HepG2 (cell line): ENCODE data around the gene FKBP1C. TPM values are rescaled to one million over a fixed set of nuclear protein-coding genes. Genes with fewer than 3 reads are reported as not detected.

Experiments
- ATAC-seq: fragments of 200-7000 bp; cut with Tn5 transposase; 3 replicates; pipeline ENCODE4 v1.9.1; 2020; ENCODE audit warnings: mild to moderate bottlenecking, moderate library complexity
- BruUV-seq: library from RNA; stranded (reverse); fragments of 400-500 nt; replicated peaks from 2 replicates; lab custom pipeline; 2021; lab: Mats Ljungman, UMichigan
- CTCF ChIA-PET: fragments of 300-600 bp; formaldehyde crosslinking; extraction: SDS; loops from one replicate; lab custom pipeline; 2021; ENCODE audit warnings: low total read pairs, inconsistent platforms, low intra/inter-chr PET ratio; lab: Yijun Ruan, JAX
- POLR2A ChIA-PET: fragments of 350-600 bp; sonication (Branson Sonifier 250); formaldehyde crosslinking; loops from one replicate; lab custom pipeline; 2020; ENCODE audit warnings: antibody characterized with exemption, inconsistent platforms; lab: Yijun Ruan, JAX
- DNase-seq: peaks from one replicate; pipeline ENCODE4 v3.0.0-alpha.2; 2015; ENCODE audit warnings: low spot score
- FAIRE-seq: peaks from 3 replicates; lab custom pipeline; 2011; peaks lifted over from hg19 to GRCh38; lab: Jason Lieb, UNC
- H2AFZ ChIP-seq: one replicate; pipeline ENCODE4 v1.6.1; 2011; ENCODE audit warnings: low read length, inconsistent platforms
- H3K27ac ChIP-seq: fragments of 300-600 bp; 3 replicates; pipeline ENCODE4 v1.8.0; 2011; ENCODE audit warnings: mixed run types, mild to moderate bottlenecking, mixed read lengths, low read length, inconsistent platforms; ENCODE audit not compliant: insufficient read depth; ENCODE audit errors: extremely low read length
- H3K27me3 ChIP-seq, 2 experiments: fragments of 200-600 bp in 1 of 2; 2 replicates in 1 of 2; 3 replicates in 1 of 2; pipeline versions ENCODE4 v1.6.0 to v1.8.0; 2011; ENCODE audit warnings: low read length in 2 of 2, mild to moderate bottlenecking in 2 of 2, moderate library complexity in 2 of 2, inconsistent platforms in 1 of 2; ENCODE audit not compliant: insufficient read depth in 2 of 2, control insufficient read depth in 1 of 2
- H3K36me3 ChIP-seq, 2 experiments: fragments of 200-600 bp in 1 of 2; replicated peaks in 1 of 2; 2 replicates in 1 of 2; 3 replicates in 1 of 2; pipeline versions ENCODE4 v1.5.1 to v1.8.0; 2011; ENCODE audit warnings: low read length in 2 of 2, inconsistent platforms in 1 of 2; ENCODE audit not compliant: insufficient read depth in 2 of 2, control insufficient read depth in 1 of 2
- H3K4me1 ChIP-seq: 2 replicates; pipeline ENCODE4 v1.5.1; 2012; ENCODE audit warnings: low read length, inconsistent platforms; ENCODE audit not compliant: insufficient read depth
- H3K4me2 ChIP-seq: 2 replicates; pipeline ENCODE4 v1.6.0; 2011; ENCODE audit warnings: low read depth, low read length, inconsistent platforms
- H3K4me3 ChIP-seq, 3 experiments: fragments of 200-600 bp in 1 of 3; sonication (generic), shearing (Covaris generic) in 1 of 3; replicated peaks in 1 of 3; 2 replicates each; pipeline ENCODE4 v1.5.1; 2011 to 2016; ENCODE audit warnings: low read length in 3 of 3, inconsistent platforms in 2 of 3, low read depth in 2 of 3, mild to moderate bottlenecking in 2 of 3, control low read depth in 1 of 3, mixed read lengths in 1 of 3; ENCODE audit not compliant: insufficient read depth in 1 of 3
- H3K79me2 ChIP-seq: one replicate; pipeline ENCODE4 v1.6.1; 2011; ENCODE audit warnings: low read length, inconsistent platforms; ENCODE audit not compliant: insufficient read depth
- H3K9ac ChIP-seq: 2 replicates; pipeline ENCODE4 v1.6.0; 2011; ENCODE audit warnings: mild to moderate bottlenecking, low read depth, low read length, inconsistent platforms; ENCODE audit not compliant: insufficient read depth
- H3K9me3 ChIP-seq: 2 replicates; pipeline ENCODE4 v1.5.1; 2012; ENCODE audit warnings: mild to moderate bottlenecking, low read length
- H4K20me1 ChIP-seq: 2 replicates; pipeline ENCODE4 v1.6.0; 2011; ENCODE audit warnings: inconsistent platforms, mild to moderate bottlenecking, low read length, moderate library complexity; ENCODE audit not compliant: insufficient read depth
- in situ Hi-C: cut with HindIII; loops from 2 replicates; pipeline ENCODE4 v1.10.0; 2017; ENCODE audit warnings: low pct_unique_long_range_greater_than_20kb; ENCODE audit not compliant: extremely low pct_ligation_motif_present
- intact Hi-C: fragments of 100-400 bp; cut with micrococcal nuclease; formaldehyde crosslinking; loops from one replicate; pipeline ENCODE4 v1.10.0; 2022; ENCODE audit not compliant: unreplicated experiment
- polyA plus RNA-seq, 8 experiments: library from polyadenylated mRNA; depleted of rRNA in 3 of 8; stranded (reverse) in 7 of 8; unstranded in 1 of 8; fragments of >200 nt; fragmentation: Illumina TruSeq in 4 of 8; extraction: Trizol in 4 of 8; gene quantifications; 2 replicates each; pipeline versions ENCODE4 v1.2.1 to v1.2.3, GENCODE V29; 2011 to 2016; ENCODE audit warnings: low read depth in 4 of 8, missing spikeins in 1 of 8, mixed read lengths in 1 of 8; ENCODE audit not compliant: insufficient read depth in 1 of 8
- total RNA-seq, 5 experiments: library from RNA; depleted of rRNA; stranded (reverse); fragments of >200 nt; fragmentation: Illumina TruSeq; extraction: Trizol; gene quantifications; 2 replicates each; pipeline ENCODE4 v1.2.3, GENCODE V29; 2016; ENCODE audit warnings: low read depth in 1 of 5
- TF ChIP-seq, protein P1 (sequence below), 2 experiments: sonication (generic) in 1 of 2; formaldehyde crosslinking in 1 of 2; IDR thresholded peaks; 2 replicates each; pipeline versions ENCODE4 v1.6.1 to v1.9.0; 2014 to 2022; ENCODE audit warnings: antibody characterized with exemption in 1 of 2, borderline replicate concordance in 1 of 2, inconsistent platforms in 1 of 2, low read depth in 1 of 2, missing genetic modification reagents in 1 of 2
- TF ChIP-seq, protein P2 (sequence below): sonication (generic); formaldehyde crosslinking; IDR thresholded peaks from 2 replicates; pipeline ENCODE4 v1.4.0; 2020; ENCODE audit warnings: missing genetic modification reagents, borderline replicate concordance

Gene FKBP1C
- total and polyA plus RNA-seq, 2 of the 13 experiments (the other 11 are each of a cell fraction or from before 2014, with no cell fraction given) = 0.64 to 3.2 TPM

DNA sequence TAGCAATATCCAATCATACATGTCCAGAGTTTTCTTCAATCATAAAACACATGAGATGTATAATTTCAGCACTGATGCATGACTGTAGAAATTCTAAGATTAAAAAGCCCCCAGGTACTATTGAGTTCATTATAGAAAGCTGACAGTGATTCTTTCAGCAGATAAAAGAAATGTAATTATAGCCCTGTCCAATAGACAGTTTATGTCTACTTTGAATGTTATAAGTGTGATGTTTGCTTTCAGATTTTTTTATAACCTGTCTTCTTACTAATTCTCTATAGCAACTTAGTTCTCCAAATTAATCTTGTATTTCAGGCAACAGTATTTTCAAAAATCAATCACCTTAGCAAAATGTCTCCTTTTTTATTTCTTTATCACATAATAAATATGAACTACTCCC, 13.5 kb upstream of the FKBP1C start:
- intact Hi-C loops = no loop called here
- no peak for ATAC-seq
- TF ChIP-seq, protein P1, sequence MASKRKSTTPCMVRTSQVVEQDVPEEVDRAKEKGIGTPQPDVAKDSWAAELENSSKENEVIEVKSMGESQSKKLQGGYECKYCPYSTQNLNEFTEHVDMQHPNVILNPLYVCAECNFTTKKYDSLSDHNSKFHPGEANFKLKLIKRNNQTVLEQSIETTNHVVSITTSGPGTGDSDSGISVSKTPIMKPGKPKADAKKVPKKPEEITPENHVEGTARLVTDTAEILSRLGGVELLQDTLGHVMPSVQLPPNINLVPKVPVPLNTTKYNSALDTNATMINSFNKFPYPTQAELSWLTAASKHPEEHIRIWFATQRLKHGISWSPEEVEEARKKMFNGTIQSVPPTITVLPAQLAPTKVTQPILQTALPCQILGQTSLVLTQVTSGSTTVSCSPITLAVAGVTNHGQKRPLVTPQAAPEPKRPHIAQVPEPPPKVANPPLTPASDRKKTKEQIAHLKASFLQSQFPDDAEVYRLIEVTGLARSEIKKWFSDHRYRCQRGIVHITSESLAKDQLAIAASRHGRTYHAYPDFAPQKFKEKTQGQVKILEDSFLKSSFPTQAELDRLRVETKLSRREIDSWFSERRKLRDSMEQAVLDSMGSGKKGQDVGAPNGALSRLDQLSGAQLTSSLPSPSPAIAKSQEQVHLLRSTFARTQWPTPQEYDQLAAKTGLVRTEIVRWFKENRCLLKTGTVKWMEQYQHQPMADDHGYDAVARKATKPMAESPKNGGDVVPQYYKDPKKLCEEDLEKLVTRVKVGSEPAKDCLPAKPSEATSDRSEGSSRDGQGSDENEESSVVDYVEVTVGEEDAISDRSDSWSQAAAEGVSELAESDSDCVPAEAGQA (IDR thresholded peaks at IDR 0.05; ENCODE audit: low read depth) = no peak
- TF ChIP-seq, protein P1 (CRISPR knock-in tag; IDR thresholded peaks at IDR 0.05; ENCODE audit: borderline replicate concordance) = no peak
- TF ChIP-seq, protein P2, sequence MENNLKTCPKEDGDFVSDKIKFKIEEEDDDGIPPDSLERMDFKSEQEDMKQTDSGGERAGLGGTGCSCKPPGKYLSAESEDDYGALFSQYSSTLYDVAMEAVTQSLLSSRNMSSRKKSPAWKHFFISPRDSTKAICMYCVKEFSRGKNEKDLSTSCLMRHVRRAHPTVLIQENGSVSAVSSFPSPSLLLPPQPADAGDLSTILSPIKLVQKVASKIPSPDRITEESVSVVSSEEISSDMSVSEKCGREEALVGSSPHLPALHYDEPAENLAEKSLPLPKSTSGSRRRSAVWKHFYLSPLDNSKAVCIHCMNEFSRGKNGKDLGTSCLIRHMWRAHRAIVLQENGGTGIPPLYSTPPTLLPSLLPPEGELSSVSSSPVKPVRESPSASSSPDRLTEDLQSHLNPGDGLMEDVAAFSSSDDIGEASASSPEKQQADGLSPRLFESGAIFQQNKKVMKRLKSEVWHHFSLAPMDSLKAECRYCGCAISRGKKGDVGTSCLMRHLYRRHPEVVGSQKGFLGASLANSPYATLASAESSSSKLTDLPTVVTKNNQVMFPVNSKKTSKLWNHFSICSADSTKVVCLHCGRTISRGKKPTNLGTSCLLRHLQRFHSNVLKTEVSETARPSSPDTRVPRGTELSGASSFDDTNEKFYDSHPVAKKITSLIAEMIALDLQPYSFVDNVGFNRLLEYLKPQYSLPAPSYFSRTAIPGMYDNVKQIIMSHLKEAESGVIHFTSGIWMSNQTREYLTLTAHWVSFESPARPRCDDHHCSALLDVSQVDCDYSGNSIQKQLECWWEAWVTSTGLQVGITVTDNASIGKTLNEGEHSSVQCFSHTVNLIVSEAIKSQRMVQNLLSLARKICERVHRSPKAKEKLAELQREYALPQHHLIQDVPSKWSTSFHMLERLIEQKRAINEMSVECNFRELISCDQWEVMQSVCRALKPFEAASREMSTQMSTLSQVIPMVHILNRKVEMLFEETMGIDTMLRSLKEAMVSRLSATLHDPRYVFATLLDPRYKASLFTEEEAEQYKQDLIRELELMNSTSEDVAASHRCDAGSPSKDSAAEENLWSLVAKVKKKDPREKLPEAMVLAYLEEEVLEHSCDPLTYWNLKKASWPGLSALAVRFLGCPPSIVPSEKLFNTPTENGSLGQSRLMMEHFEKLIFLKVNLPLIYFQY (CRISPR knock-in tag) = no peak
- Histone ChIP-seq H3K4me2 (no peak overlapping the region), H3K36me3 (no peaks in the 10 kb centered on the region), H3K79me2 (no peaks in the 10 kb centered on the region), H3K9me3 (peaks cover 3% of the 10 kb centered on the region; the same call in 1 of the 2 replicates), H3K9ac (no peak overlapping the region), H4K20me1 (no peaks in the 10 kb centered on the region), H3K4me3 (no peak overlapping the region), H3K4me1 (no peaks in the 10 kb centered on the region), H3K27ac (no peak overlapping the region), H2AFZ (no peak overlapping the region), H3K27me3 (no peaks in the 10 kb centered on the region)
- no peak for FAIRE-seq
- BruUV-seq = no TSS peak
- ChIA-PET POLR2A (no interaction called here), CTCF (no interaction called here)
- in situ Hi-C loops = no loop called here
- DNase-seq = no peak
